NCI-H460 (cell line): Measurements from ENCODE around the gene BCL7A. TPM values are rescaled to one million over a fixed set of nuclear protein-coding genes. Genes with fewer than 3 reads are reported as not detected.
A peak's percentile ranks its signal among the peaks of the same experiment; 100 is the strongest.
"Not testable (repeated sequence)": the region's sequence is repeated elsewhere in the genome, so short reads cannot be mapped to it uniquely, and the experiment has no call there.

ENCODE experiments used
- DNase-seq: peaks from one replicate; pipeline ENCODE4 v3.0.0-alpha.2; 2016; ENCODE audit warnings: low read depth; ENCODE audit errors: extremely low read depth
- total RNA-seq: library from RNA; depleted of rRNA; stranded (reverse); fragments of >200 nt; shearing (Covaris generic); gene quantifications from 2 replicates; pipeline ENCODE4 v1.2.3, GENCODE V29; 2014

BCL7A gene
- total RNA-seq, 1 experiment from 2014 or later, result 13.1 TPM

DNA sequence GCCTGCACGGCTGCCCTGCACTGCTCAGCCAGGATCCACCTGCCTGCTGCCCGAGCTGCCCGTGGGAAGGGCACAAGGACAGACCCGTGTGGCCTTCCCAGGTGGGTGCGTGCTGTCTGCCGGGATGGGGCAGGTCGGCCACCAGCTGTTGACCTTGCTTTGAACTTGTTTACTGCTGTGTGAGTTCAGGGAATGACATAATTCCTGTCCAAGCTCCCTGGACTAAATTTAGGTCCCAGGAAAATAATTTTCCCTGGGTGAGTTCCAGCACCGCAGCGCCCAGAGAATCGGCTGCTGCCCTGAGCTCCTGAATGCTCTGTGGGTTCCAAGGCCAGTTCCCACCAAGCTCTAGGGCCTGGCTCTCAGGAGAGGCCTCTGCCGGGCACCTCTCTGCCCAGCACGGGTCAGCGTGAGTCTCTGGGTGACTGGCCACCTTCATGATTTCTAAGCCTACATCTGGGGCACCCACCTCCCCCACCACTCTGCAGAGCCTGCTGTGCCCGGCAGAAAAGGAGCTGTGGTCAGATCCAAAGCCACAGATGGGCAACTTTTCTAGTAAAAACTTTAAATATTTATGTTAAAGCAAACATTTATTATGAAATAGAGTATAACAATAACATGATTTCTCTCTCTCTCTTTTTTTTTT lies 29.7 kb downstream of the BCL7A start:
- no peak for DNase-seq

DNA sequence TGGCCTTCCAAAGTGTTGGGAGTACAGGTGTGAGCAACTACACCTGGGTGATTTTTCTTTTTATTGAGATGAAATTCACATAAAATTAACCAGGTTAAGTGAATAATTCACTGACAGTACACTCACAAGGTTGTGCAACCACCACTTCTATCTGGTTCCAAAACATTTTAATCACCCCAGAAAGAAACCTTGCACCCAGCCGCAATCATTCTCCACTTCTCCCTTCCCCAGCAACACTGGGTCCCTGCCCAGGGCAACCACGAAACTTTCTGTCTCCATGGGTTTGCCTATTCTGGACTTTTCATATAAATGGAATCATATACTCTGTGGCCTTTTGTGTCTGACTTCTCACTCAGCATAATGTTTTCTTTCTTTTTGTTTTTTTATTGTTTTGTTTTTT lies 30.6 kb downstream of the BCL7A start:
- no peak for DNase-seq

DNA sequence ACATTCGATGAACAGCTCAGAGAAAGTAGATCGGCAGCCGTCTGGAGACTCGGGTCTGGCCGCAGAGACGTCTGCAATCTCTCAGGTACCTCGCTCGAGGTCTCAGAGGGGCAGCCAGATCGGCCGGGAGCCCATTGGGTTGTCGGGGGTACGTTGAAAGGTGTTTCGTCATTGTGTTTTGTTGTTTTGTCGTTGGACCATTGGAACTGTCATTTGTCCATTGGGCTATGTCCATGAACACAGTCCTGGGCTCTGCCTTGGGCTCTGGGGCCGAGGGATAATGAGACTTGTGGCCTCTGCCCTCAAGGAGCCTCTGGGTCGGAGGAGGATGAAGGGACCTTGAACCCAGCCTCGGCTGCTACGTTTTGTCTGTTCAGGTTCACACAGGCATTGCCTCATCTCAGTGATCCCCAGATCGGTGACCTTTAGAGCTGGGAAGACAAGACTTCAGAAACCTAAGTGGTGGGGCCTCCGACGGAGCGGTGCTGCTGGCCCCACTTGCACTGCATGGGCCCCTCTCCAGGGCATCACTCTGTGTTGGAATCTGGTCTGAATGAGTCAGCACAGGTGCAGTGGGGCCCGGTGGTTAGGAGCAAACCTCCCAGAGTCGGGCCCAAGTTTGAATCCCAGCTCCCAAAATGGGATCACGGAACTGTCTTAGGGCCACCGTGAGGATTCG lies 33.3 kb downstream of the BCL7A start:
- DNase-seq, result no peak

DNA sequence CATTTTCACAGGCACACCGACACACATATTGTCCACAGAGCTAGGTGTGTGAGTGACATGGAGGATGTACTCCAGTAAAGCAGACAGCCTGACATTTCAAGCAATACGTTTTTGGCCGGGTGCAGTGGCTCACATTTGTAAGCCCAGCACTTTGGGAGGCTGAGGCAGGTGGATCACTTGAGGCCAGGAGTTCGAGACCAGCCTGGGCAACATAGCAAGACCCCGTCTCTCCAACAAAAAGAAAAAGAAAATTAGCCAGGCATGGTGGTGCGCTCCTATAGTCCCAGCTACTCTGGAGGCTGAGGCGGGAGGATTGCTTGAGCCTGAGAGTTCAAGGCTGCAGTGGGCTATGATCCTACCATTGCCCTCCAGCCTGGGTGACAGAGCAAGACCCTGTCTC lies 34.7 kb downstream of the BCL7A start:
- not testable (repeated sequence) for DNase-seq

DNA sequence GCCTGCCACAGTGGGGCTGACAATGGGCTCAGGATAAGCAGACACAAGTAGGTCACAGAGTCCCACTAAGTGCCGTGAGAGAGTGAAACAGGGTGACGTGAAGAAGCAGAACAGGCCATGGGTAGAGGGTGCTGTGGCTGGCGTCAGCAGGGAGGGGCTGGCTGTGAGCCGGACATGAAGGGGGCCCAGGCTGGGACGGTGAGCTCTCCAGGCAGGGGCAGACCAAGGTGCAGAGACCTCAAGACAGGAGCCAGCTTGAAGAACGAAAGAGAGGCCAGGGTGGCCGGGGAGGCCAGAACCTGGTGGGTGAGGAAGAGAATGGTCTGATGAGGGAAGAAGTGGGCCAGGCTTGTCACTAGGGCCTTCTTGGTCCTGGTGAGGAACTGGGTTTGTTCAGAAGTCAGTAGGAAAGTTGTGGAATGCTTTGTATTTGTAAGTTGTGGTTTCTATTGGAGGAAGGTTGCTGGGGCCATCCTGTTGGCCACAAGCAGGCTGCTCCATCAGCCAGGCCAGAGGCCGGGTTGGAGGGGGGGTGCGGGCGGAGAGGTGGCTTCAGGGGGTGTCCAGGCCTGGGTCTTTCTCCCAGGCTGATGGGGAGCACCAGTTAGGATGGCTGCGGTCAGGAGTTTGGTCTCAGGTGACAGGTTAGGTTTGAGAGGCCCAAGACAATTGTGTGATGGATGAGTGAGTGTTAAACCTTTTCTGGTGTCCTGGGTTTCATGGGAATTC lies 35.5 kb downstream of the BCL7A start:
- no peak for DNase-seq

DNA sequence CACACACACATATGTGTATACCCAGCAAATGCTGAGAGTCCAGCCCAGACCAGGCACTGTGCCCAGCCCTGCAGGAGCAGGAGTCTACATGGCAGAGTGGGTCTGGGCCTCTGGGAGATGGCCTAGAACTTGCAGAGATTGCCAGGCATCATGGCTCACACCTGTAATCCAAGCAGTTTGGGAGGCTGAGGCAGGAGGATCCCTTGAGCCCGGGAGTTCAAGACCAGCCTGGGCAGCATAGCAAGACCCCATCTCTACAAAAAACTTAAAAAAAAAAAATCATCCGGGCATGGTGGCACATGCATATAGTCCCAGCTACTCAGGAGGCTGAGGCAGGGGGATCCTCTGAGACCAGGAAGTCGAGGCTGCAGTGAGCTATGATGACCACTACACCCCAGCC lies 36.1 kb downstream of the BCL7A start:
- no peak for DNase-seq

DNA sequence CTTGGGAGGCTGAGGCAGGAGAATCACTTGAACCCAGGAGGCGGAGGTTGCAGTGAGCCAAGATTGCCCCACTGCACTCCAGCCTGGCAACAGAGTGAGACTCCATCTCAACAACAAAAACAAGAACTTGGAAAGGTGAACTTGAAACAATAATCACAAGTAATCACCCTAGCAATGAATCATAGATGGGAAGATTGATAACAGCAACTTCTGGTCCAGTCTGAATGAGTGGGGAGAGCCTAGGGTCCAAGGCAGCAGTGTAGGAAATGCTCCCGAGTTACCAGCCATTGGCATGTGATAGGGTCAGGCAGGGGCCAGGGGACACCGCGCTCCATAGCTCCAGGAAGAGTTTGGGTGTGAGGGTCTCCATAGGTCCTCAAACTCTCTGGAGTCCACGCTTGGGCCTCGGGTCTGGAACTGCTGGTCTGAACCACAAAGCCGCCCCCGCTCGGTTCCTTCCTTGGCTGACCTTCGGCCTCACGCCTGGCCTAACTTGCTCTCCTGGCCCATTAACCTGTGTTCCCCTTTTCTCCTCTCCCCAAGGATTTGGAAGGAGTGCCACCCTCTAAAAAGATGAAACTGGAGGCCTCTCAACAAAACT lies 37.0 kb downstream of the BCL7A start:
- DNase-seq, result no peak

DNA sequence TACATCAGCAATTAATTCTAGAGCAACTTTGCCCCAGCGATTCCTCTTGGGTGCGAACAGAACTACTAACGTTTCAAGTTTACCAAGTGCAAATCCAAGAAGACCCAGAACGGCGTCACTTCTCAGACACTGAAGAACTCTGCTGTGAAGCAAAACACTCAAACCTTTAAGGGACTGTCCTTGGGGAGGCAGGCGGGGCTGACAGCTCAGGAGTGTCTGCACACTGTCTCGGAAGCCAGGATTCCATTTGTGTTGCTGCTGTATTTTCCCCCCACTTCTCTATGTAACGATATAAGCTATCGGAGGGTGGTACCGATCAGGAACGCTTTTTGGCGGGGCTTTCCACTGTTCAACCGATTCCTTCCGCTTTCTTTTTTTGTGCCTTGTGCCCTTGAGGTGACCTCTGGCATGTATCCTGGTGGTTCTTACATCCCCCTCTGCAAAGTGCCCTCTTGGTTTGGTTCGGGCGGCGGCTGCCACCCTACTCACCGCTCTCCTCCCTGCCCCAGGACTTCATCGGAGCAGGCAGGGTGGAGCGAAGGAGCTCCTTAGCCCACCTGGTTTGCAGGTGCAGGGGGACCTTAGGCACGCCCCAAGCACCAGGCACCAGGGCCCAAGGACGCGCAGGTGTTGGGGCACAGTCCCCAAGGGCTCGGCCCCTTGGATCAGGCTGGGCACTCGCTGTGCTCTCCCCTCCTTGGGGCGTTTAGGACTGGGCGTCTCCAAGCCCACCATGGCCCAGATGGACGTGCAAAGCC lies 37.7 kb downstream of the BCL7A start:
- DNase-seq, result no peak

DNA sequence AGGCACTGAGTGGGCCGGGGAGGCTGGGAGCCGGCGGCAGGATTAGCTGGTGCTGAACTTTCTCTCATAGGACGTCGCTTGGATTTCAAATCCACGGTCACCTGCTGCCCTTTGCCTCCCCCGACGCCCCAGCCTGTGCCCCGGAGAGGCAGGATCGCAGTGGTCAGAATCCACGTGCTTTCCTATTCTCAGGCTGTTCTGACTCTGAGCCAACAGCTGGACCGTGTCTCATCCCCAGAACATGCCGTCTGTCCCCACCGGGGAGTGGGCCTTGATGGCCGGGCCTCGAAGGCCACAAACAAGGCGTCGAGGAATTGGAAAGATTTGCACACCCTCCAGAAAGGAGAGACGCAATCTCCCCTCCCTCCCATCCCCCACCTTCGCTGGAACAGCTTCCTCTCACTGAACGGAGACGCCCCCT lies 38.4 kb downstream of the BCL7A start:
- no peak for DNase-seq

DNA sequence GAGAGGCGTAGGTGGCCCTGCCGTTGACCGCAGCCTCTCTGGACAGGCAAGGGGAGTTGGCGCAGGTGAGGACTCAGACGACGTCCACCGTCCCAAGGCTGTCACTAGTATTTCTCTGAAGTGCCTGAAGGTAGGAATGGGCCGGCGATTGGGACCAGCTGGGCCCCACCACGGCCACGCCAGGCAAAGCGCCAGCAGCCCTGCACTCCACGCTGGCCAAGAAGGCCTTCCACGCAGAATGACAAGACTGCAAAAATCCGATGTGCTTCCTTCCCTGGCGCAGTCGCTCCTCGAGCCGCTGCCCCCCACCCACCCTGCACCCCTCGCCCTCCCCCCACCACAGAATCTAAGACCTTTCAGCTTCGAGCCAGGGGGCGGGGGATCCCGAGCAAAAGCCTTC lies 39.6 kb downstream of the BCL7A start:
- DNase-seq, result no peak

DNA sequence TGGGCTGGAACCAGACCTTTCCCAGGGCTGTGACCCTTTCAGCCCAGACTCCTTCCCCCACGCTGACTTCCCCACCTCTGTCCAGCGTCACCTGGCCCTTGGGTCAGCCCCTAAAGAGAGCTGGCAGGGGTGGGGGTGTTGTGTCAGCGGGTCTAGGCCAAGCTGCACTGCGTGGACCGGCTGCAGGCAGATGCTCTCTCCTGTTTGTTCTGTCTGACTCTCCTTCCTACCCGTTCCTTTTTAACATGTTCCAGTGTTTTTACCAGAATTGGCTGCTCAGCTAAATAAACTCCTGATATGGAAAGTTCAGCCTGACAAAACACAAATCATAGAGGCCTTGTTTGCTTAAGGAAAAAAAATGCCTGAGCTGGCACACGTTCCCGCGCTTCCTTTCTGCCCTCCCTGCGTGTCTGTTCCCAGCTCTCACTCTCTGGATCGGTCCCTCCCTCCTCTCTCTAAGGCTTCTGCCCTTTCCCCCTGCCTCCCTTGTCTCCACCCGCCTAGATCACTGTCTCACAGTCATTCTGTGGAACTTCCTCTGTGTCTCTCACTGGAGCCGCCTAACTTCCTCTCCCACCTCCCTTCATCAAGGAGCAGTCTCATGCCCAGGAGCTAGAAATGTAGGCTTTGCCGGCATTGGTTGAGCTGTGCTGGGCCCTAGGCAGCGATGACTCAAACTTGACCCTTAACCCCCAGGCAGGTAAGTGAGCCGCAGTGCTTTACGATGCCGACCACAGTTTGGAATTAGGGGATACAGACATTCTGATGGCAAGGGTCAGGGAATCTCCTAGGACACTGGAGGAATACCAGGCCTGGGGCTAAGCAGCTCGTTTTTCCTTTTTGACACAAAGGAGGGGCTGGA lies 41.4 kb downstream of the BCL7A start:
- no peak for DNase-seq

DNA sequence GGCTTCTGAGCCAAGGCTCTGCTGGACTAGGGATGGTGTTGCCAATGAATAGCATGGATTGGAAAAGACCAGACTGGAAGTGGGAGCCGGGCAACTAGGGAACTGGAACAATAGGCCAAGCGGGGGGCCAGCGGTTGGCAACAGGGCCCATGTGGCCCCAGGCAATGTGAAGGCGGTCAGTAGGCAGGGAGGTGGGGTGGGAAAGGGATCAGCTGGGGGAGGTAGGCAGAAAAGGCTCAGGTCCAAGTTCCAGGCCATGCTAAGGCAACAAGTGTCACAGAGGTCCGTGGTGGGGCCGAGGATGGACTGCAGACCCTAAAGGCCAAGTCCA lies 42.0 kb downstream of the BCL7A start:
- DNase-seq, result no peak

DNA sequence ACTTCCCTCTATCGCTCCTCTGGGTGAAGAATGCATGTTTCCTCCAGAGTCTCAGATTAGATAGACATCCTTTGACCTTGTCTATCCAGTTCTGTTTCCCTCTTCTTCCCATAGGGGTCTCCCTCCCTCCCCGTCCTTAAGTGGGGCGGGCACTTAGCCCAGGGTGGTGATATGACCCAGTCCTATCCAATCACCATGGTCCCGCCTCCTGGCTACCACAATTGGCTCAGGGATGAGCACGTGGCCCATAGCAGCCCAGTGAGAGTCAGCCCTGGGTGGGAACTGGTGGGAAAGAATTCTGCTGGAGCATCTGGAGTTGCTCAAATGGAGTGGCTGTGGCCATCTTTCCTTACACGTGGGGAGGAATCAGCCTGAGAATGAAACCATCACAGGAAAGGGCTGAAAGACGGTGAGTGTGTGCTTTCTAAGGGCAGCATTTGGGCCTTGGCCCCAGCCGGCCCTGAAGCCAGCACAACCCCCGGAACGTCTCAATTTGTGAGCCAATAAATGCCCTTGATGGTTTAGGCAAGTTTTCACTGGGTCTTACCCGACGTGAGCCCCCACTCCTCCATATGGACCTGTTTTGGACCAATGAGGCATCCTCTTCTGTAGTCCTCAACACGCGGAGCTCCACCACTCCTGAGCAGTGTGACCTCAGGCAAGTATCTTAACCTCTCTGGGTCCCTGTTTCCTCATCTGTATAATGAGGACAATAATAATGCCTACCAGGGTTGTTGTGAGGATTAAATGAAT lies 42.5 kb downstream of the BCL7A start:
- DNase-seq, result peak; percentile 98

DNA sequence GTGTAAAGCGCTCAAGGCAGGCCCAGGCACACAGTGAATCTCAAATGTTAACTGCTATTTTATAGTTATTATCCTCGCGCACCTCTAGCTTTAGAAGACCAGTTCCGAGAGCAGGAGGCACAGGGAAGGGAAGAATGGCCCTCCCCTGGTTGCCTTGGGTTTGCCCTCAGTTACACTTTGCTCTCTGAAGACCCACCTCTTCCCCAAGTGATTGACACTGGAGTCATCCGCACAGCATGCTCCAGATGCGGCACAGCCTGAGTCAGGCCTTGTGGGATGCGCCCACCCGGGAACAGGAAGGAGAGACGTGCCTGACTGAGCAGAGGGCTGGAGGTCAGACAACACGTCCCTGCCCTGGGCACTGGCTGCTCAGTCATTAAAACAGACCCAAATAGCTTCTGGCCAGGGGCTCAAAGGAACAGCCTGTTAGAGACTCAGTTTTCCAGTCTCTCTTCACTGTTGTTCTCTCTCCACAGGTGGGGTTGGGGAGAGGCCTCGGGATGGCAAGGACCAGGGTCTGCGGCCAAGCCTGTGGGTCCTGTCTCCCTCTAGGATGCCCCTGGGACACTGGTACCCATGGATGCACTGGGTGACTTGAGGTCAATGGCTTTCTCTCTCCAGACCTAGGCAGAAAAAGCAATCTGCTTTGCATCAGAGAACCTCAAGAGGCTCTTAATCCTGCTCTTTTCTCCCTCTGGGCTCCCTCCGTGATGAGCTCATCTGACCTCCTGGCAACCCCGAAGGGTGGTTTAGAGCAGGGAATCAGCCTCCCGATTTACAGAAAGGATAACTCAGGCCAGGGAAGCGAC lies 43.3 kb downstream of the BCL7A start:
- DNase-seq, result peak; percentile 78

DNA sequence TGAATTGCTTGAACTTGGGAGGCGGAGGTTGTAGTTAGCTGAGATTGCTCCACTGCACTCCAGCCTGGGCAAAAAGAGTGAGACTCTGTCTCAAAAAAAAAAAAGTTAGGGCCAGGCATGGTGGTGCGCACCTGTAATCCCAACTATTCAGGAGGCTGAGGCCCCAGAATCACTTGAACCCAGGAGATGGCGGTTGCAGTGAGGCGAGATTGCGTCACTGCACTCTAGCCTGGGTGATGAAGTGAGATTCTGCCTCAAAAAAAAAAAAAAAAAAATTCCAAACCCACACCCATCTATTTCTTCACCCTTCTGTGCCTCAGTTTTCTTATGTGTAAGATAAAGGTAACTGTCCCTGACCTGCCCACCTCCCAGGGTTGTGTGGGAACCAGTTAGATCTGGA lies 45.9 kb downstream of the BCL7A start:
- DNase-seq, result no peak

DNA sequence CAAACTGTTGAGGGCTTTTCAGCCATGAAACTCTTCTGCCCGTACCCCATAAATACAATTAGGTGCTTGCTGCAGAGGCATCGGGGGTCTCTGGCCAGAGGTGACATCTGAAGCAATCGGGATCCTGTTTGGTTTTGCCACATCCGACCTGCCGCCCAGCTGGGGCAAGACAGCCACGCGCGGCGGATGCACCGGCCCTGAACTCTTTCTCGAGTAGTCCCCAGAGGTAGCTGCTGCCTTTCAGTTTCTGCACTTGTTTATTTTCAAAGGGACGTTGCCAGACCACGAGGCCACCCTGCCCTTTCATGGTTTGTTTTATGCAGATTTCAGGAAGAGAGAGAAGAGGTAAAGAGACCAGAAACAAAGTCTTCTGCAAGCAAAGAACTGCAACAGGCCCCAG lies 46.3 kb downstream of the BCL7A start:
- DNase-seq, result no peak

DNA sequence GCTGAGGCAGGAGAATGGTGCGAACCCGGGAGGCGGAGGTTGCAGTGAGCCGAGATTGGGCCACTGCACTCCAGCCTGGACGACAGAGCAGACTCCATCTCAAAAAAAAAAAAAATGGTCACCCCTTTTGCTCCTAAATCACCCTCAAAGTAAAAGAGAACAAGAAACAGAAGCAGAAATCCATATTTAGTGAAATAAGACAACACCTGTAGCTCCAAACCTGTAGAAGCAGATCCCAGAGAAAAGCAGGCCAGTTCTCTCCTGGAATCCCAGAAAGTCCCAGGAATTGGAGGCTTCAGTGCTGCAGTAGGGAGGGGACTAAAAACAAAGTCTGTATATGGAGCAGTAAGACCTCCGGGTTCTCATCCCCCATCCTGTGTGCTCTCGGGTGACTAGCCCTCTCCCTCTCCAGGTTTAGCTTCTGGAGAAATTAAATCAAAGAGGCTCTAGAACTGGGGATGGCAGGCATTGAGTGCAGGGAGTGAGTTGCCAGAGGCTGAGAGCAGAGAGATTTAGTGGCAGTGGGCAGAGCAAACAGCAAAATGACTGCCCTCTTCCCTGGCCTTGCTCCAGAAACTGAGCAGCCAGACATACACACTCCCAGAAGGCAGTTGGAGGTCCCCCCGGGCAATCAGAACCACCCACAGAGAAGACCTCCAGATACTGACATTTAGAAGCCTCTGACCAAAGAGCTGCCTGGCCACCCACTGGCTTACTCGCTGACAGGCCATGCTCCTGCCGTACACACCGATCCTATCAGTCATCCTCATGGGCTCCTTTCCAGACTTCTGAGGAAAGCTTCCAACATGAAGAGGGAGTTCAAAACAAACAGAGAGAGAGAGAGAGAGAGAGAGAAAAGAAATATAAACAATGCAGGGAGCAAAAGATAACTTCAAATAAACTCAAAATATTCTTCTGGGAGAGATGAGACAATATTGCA lies 50.6 kb downstream of the BCL7A start:
- DNase-seq, result peak; percentile 65
